OCI-LY3 (cell line): Measurements from ENCODE around the gene UBQLN1.

Experiments
- CTCF ChIP-seq: fragments of 200-600, 300-600 bp; sonication (generic); IDR thresholded peaks from 2 replicates; pipeline ENCODE4 v1.5.1; 2014; ENCODE audit warnings: antibody characterized with exemption, low read length, low read depth
- EZH2phosphoT487 ChIP-seq: fragments of 200-600 bp; shearing (Covaris generic); IDR thresholded peaks from 2 replicates; pipeline ENCODE4 v1.6.1; 2018; ENCODE audit warnings: antibody characterized with exemption, mixed run types, low read depth

- TF ChIP-seq CTCF (no peak), EZH2phosphoT487 (no peak)
Observed at GRCh38 chr9:83656032-83656680, 51.6 kb downstream of the UBQLN1 start.
